ENCODE measurements around the gene APELA.
"Not testable (repeated sequence)": the region's sequence is repeated elsewhere in the genome, so short reads cannot be mapped to it uniquely, and the experiment has no call there.

The APELA gene

GRCh38 chr4:164927101-164927500 lies 50.1 kb downstream of the APELA start:
- not testable (repeated sequence) for DNase-seq

GRCh38 chr4:164930647-164931046 lies 53.7 kb downstream of the APELA start:
- DNase-seq, result no peak

GRCh38 chr4:164931551-164932324 lies 54.8 kb downstream of the APELA start:
- no peak for DNase-seq

DNA sequence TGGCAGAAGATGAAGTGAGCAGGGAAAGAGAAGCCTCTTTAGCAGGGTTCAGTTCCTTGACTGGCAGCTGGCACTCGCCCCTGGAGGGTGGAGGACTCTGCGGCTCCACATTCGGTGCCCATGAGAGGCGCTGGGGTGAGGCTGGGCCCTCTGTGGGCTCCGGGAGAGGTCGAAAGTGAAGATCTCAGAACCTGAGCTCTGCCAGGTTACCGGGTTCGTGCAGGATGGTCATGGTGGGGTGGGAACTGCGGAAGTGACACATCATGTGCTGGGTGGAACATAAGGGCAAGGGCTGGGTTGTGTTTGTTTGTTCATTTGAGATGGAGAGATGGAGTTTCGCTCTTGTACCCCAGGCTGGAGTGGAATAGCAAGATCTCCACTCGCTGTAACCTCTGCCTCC lies 56.3 kb downstream of the APELA start:
- no peak for DNase-seq

GRCh38 chr4:164935363-164935762 lies 58.4 kb downstream of the APELA start:
- peak; percentile 32 for DNase-seq

DNA sequence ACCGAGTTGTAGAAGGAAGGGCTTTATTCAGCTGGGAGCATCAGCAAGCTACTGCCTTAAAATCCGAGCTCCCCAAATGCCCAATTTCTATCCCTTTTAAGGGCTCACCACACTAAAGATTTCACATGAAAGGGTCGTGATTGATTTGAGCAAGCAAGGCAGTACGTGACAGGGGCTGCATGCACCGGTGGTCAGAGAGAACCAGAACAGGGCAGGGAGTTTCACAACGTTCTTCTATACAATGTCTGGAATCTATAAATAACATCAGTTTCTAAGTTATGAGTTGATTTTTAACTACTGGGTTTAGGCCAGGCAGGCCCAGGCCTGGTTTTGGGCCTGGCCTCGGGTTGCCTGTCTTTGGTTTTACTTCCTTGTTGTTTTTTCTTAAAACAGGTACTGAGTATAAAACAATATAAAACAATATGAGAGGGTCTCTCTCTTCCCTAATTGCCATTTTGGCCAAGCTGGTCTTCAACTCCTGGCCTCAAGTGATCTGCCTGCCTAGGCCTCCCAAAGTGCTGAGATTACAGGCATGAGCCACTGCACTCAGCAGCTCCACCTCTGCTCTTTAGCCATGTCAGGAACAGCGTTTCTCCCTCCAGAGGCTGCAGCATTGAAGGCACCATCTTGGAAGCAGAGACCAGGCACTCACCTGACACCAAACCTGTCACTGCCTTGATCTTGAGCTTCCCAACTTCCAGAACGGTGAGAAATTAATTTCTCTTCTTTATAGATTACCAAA lies 59.1 kb downstream of the APELA start:
- not testable (repeated sequence) for DNase-seq

DNA sequence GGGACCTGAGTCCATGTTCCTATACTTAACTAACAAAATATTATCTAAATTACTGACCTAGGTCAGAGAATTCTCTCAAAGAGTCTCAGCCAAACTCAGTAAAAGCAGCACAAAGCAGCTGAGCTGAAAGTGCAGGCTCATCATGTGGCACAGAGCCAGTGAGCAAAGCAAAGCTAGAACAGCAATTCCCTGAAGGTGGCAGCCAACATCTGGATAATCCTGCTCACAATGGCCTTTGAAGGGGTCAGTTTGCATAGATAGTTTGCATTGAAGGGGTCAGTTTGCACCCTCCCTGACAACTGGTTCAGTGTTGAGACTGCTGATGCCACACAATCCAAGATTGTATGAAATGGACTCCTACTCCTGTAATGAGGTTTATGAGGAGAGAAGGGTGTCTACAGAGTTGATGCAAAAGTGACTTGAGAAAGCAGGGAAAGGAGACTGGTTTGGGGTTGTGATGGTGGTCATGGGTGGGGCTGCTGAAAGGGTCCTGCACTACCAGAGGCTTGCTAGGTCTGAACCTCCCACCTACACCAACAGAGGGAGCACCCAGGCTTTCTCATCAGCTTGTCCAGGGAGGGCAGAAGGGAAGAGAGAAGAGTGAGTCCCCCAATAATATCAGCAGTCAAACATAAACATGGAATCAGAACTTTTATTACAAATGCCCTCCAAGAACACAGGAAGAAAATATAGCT lies 60.7 kb downstream of the APELA start:
- DNase-seq, result peak; percentile 7

DNA sequence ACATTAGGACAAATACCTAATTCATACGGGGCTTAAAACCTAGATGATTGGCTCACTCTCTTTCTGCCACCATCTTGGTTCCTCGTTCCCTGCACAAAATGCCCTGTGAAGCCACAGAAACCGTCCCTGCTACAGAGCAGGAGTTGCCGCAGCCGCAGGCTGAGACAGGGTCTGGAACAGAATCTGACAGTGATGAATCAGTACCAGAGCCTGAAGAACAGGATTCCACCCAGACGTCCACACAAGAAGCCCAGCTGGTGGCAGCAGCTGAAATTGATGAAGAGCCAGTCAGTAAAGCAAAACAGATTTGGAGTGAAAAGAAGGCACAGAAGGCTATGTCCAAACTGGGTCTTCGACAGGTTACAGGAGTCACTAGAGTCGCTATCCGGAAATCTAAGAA lies 66.2 kb downstream of the APELA start:
- DNase-seq, result no peak

GRCh38 chr4:164945146-164945545 lies 68.2 kb downstream of the APELA start:
- DNase-seq, result no peak

GRCh38 chr4:164946810-164947209 lies 69.8 kb downstream of the APELA start:
- DNase-seq, result no peak

Data from hematopoietic multipotent progenitor cell treated with erythropoietin and hydrocortisone succinate and interleukin-3 and kit ligand, for 4 days (in vitro differentiated cells).